ENCODE measurements around the gene EFHD2.
"Not testable (repeated sequence)": the region's sequence is repeated elsewhere in the genome, so short reads cannot be mapped to it uniquely, and the experiment has no call there.

EFHD2 gene

GRCh38 chr1:15368888-15369287 is 40.8 kb upstream of the EFHD2 start:
- Histone ChIP-seq H3K36me3 (ENCODE audit: control insufficient read depth, insufficient read depth, low read length) (no peaks in the 10 kb centered on the region), H3K4me3 (replicated peaks; ENCODE audit: low read depth, low read length) (no peak overlapping the region), H3K27me3 (replicated peaks; ENCODE audit: control insufficient read depth, insufficient read depth, low read length) (no peaks in the 10 kb centered on the region)
- TF ChIP-seq, protein P1, sequence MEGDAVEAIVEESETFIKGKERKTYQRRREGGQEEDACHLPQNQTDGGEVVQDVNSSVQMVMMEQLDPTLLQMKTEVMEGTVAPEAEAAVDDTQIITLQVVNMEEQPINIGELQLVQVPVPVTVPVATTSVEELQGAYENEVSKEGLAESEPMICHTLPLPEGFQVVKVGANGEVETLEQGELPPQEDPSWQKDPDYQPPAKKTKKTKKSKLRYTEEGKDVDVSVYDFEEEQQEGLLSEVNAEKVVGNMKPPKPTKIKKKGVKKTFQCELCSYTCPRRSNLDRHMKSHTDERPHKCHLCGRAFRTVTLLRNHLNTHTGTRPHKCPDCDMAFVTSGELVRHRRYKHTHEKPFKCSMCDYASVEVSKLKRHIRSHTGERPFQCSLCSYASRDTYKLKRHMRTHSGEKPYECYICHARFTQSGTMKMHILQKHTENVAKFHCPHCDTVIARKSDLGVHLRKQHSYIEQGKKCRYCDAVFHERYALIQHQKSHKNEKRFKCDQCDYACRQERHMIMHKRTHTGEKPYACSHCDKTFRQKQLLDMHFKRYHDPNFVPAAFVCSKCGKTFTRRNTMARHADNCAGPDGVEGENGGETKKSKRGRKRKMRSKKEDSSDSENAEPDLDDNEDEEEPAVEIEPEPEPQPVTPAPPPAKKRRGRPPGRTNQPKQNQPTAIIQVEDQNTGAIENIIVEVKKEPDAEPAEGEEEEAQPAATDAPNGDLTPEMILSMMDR (IDR thresholded peaks at IDR 0.05; ENCODE audit: insufficient read depth, low read length, poor library complexity, severe bottlenecking) = no peak
- DNase-seq (ENCODE audit: extremely low read depth, insufficient read length) = no peak

GRCh38 chr1:15370268-15370667 is 39.4 kb upstream of the EFHD2 start:
- no peak for DNase-seq (ENCODE audit: extremely low read depth, insufficient read length)
- no peaks in the 10 kb centered on the region for H3K36me3 ChIP-seq (ENCODE audit: control insufficient read depth, insufficient read depth, low read length)
- H3K27me3 ChIP-seq (replicated peaks; ENCODE audit: control insufficient read depth, insufficient read depth, low read length) = no peaks in the 10 kb centered on the region
- no peak overlapping the region for H3K4me3 ChIP-seq (replicated peaks; ENCODE audit: low read depth, low read length)
- TF ChIP-seq, protein P1 (IDR thresholded peaks at IDR 0.05; ENCODE audit: insufficient read depth, low read length, poor library complexity, severe bottlenecking) = no peak

DNA sequence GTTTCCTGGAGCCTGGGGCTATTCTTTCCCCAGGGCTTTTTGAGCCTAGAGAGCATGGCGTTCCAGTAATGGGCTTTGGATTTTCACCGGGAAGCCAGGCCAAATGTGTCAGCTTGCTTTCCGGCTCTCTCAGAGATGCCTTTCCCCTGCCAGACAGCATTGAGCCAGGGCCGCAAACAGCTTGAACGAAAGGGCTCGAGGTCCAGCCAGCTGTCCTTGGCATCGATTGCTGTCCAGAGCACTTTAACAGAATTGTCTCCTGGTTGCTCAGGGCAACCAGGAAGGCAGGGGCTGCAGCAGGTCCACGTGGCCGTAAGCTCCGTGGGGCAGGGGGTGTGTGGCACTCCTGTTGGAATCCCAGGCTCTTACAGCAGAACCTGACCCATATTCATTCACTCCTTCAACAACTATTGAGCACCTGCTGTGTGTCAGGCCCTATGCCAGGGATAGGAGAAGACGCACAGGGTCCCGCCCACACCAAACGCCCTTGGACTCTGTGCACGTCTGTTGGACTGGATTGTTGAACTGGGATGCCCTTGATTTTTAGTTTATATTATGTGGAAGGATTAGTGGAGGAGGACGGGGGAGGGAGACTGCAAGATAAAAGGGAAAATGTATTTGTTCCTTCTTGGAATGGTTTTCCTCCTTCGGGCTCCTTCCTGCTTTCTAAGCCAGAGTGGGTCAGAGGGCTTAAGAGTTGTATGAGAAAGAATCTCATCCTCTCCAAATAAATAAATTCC is 38.7 kb upstream of the EFHD2 start:
- no peak for DNase-seq (ENCODE audit: extremely low read depth, insufficient read length)
- Histone ChIP-seq H3K36me3 (ENCODE audit: control insufficient read depth, insufficient read depth, low read length) (no peaks in the 10 kb centered on the region), H3K27me3 (replicated peaks; ENCODE audit: control insufficient read depth, insufficient read depth, low read length) (no peaks in the 10 kb centered on the region), H3K4me3 (replicated peaks; ENCODE audit: low read depth, low read length) (no peak overlapping the region)
- TF ChIP-seq, protein P1 (IDR thresholded peaks at IDR 0.05; ENCODE audit: insufficient read depth, low read length, poor library complexity, severe bottlenecking) = no peak

GRCh38 chr1:15371610-15372545 is 37.8 kb upstream of the EFHD2 start:
- DNase-seq (ENCODE audit: extremely low read depth, insufficient read length) = no peak
- TF ChIP-seq, protein P1 (IDR thresholded peaks at IDR 0.05; ENCODE audit: insufficient read depth, low read length, poor library complexity, severe bottlenecking) = no peak

DNA sequence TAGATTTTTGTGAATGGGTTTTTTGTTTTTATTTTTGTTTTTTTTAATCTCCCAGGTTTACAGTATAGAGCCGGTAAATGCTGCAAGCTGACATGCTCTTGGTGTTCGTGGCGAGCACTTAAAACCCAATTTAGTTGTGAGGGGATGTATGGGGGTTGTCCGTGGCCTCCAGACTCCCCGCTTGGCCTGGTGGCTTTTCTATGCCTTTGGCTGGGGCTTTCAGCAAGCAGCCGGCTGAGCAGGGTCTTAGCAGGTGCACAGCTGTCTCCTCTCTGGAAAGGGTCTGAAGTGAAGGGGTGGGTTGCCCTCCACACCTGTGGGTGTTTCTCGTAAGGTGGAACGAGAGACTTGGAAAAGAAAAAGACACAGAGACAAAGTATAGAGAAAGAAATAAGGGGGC is 31.0 kb upstream of the EFHD2 start:
- Histone ChIP-seq H3K4me3 (replicated peaks; ENCODE audit: low read depth, low read length) (no peak overlapping the region), H3K27me3 (replicated peaks; ENCODE audit: control insufficient read depth, insufficient read depth, low read length) (no peaks in the 10 kb centered on the region), H3K36me3 (ENCODE audit: control insufficient read depth, insufficient read depth, low read length) (no peaks in the 10 kb centered on the region)
- TF ChIP-seq, protein P1 (IDR thresholded peaks at IDR 0.05; ENCODE audit: insufficient read depth, low read length, poor library complexity, severe bottlenecking) = no peak
- no peak for DNase-seq (ENCODE audit: extremely low read depth, insufficient read length)

More at GRCh38 chr1:15371610-15372545, 37.8 kb upstream of the EFHD2 start:
- Histone ChIP-seq H3K27me3 (replicated peaks; ENCODE audit: control insufficient read depth, insufficient read depth, low read length) (no peaks in the 10 kb centered on the region), H3K4me3 (replicated peaks; ENCODE audit: low read depth, low read length) (no peak overlapping the region), H3K36me3 (ENCODE audit: control insufficient read depth, insufficient read depth, low read length) (no peaks in the 10 kb centered on the region)

DNA sequence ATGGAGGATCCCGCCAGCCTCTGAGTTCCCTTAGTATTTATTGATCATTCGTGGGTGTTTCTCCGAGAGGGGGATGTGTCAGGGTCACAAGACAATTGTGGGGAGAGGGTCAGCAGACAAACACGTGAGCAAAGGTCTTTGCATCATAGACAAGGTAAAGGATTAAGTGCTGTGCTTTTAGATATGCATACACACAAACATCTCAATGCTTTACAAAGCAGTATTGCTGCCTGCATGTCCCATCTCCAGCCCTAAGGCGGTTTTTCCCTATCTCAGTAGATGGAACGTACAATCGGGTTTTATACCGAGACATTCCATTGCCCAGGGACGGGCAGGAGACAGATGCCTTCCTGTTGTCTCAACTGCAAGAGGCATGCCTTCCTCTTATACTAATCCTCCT is 30.5 kb upstream of the EFHD2 start:
- not testable (repeated sequence) for DNase-seq (ENCODE audit: extremely low read depth, insufficient read length); H3K27me3 ChIP-seq (replicated peaks; ENCODE audit: control insufficient read depth, insufficient read depth, low read length); H3K36me3 ChIP-seq (ENCODE audit: control insufficient read depth, insufficient read depth, low read length)

More for the DNA sequence above, 30.5 kb upstream of the EFHD2 start:
- H3K4me3 ChIP-seq (replicated peaks; ENCODE audit: low read depth, low read length) = not testable (repeated sequence)
